SK-N-SH (cell line): ENCODE measurements around the gene RNF126.

Experiments used
- EP300 ChIP-seq, 2 experiments: IDR thresholded peaks; 2 replicates each; pipeline versions ENCODE4 v1.4.0 to v1.6.1; 2012; ENCODE audit warnings: borderline replicate concordance in 1 of 2, low read depth in 1 of 2, low read length in 1 of 2
- FOXM1 ChIP-seq: IDR thresholded peaks from 2 replicates; pipeline ENCODE4 v1.4.0; 2012; ENCODE audit warnings: low read depth, mild to moderate bottlenecking
- GATA2 ChIP-seq: sonication (generic); formaldehyde crosslinking; IDR thresholded peaks from 2 replicates; pipeline ENCODE4 v1.5.0; 2020; ENCODE audit warnings: mild to moderate bottlenecking, missing genetic modification reagents
- MXI1 ChIP-seq: IDR thresholded peaks from 2 replicates; pipeline ENCODE4 v1.6.1; 2012; ENCODE audit warnings: mild to moderate bottlenecking, low read depth, low read length, improper control_type of control experiment
- POLR2AphosphoS5 ChIP-seq: IDR thresholded peaks from 2 replicates; pipeline ENCODE4 v1.6.1; 2012; ENCODE audit warnings: low read depth, low read length
- RAD21 ChIP-seq: IDR thresholded peaks from 2 replicates; pipeline ENCODE4 v1.6.1; 2012; ENCODE audit warnings: mild to moderate bottlenecking, low read length
- RXRA ChIP-seq: IDR thresholded peaks from 2 replicates; pipeline ENCODE4 v1.4.0; 2012; ENCODE audit warnings: low read depth, mild to moderate bottlenecking, borderline replicate concordance
- TF ChIP-seq, protein P1 (sequence below): fragments of 200-600 bp; sonication (generic); IDR thresholded peaks from 2 replicates; pipeline ENCODE4 v1.6.1; 2017; ENCODE audit warnings: antibody characterized with exemption, mild to moderate bottlenecking, moderate library complexity
- TF ChIP-seq, protein P2 (sequence below): IDR thresholded peaks from 2 replicates; pipeline ENCODE4 v1.4.0; 2012; ENCODE audit warnings: low read depth

DNA sequence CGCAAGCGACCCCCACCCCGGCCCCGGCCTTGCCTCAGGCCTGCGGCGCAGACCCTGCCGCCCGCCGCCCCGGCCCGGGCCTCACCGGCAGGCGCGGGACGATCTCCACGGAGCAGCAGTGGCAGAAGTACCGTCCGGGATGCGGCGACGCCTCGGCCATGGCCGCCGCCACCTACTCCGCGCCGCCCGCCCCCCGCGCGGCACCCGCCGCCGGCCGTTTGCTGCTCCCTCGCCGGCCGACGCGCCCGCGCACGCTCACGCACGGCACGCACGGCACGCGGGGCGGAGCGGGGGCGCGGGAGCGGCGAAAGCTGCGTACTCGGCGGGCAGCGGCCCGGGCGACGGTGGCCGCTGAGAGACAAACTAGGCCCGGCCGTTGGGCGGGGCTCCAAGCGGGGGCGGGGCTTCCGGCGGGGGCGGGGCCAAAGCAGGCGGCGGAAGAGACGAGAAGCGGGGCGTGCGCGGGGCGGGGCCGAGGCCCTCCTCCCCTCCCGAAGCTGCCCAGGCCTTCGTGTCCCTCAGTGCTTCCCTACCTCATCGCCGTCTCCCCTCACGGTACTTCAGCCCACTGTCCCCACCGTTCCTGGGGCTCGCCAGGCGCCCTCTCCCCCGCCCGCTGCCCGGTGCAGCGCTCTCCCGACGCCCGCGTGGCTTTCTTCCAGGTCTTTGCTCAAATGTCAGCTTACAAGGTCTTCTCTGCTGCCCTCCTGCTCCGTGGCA is at the start of gene RNF126:
- TF ChIP-seq POLR2AphosphoS5 (peak; percentile 83), FOXM1 (no peak), EP300 (IDR thresholded peaks at IDR 0.05; ENCODE audit: borderline replicate concordance in 1 of 2, low read depth in 1 of 2, low read length in 1 of 2) (no peak), RAD21 (no peak), GATA2 (CRISPR knock-in tag) (no peak), RXRA (no peak), MXI1 (peak; percentile 26; the same call in 1 of the 2 replicates)
- TF ChIP-seq, protein P1, sequence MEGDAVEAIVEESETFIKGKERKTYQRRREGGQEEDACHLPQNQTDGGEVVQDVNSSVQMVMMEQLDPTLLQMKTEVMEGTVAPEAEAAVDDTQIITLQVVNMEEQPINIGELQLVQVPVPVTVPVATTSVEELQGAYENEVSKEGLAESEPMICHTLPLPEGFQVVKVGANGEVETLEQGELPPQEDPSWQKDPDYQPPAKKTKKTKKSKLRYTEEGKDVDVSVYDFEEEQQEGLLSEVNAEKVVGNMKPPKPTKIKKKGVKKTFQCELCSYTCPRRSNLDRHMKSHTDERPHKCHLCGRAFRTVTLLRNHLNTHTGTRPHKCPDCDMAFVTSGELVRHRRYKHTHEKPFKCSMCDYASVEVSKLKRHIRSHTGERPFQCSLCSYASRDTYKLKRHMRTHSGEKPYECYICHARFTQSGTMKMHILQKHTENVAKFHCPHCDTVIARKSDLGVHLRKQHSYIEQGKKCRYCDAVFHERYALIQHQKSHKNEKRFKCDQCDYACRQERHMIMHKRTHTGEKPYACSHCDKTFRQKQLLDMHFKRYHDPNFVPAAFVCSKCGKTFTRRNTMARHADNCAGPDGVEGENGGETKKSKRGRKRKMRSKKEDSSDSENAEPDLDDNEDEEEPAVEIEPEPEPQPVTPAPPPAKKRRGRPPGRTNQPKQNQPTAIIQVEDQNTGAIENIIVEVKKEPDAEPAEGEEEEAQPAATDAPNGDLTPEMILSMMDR = no peak
- TF ChIP-seq, protein P2, sequence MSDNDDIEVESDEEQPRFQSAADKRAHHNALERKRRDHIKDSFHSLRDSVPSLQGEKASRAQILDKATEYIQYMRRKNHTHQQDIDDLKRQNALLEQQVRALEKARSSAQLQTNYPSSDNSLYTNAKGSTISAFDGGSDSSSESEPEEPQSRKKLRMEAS = no peak; the same call in 1 of the 2 replicates
